KOPT-K1 (cell line): ENCODE results near the gene GALR3.

Source experiments
- H3K27ac ChIP-seq: fragments of 200-600 bp; sonication (generic); 2 replicates; pipeline ENCODE4 v1.5.1; 2016; ENCODE audit warnings: antibody characterized with exemption, mild to moderate bottlenecking, low read depth, low read length; ENCODE audit not compliant: poor library complexity, severe bottlenecking
- H3K36me3 ChIP-seq: fragments of 200-600 bp; sonication (generic); 2 replicates; pipeline ENCODE4 v1.5.1; 2017; ENCODE audit warnings: antibody characterized with exemption, mild to moderate bottlenecking, low read length, moderate library complexity; ENCODE audit not compliant: insufficient read depth
- H3K9me3 ChIP-seq: fragments of 200-600 bp; sonication (generic); 2 replicates; pipeline ENCODE4 v1.5.1; 2017; ENCODE audit warnings: antibody characterized with exemption, low read length, mild to moderate bottlenecking; ENCODE audit not compliant: insufficient read depth, poor library complexity, severe bottlenecking

Gene GALR3

GRCh38 chr22:37831472-37831871 lies 8.3 kb downstream of the GALR3 start:
- H3K9me3 ChIP-seq: no peaks in the 10 kb centered on the region
- H3K27ac ChIP-seq: no peak overlapping the region
- peaks cover 74% of the 10 kb centered on the region for H3K36me3 ChIP-seq

- Histone ChIP-seq H3K9me3 (no peaks in the 10 kb centered on the region), H3K27ac (no peak overlapping the region), H3K36me3 (peaks cover 81% of the 10 kb centered on the region)
These were observed 9.1 kb downstream of the GALR3 start for GRCh38 chr22:37832022-37832857.

- Histone ChIP-seq H3K36me3 (peaks cover 33% of the 10 kb centered on the region), H3K27ac (no peak overlapping the region), H3K9me3 (peaks cover 5% of the 10 kb centered on the region)
These were observed 19.0 kb downstream of the GALR3 start for GRCh38 chr22:37842015-37842793.

GRCh38 chr22:37843741-37844089 lies 20.5 kb downstream of the GALR3 start:
- Histone ChIP-seq H3K27ac (peak overlapping the region; percentile 70), H3K36me3 (peaks cover 19% of the 10 kb centered on the region), H3K9me3 (peaks cover 5% of the 10 kb centered on the region)

GRCh38 chr22:37844904-37845329 lies 21.7 kb downstream of the GALR3 start:
- Histone ChIP-seq H3K27ac (no peak overlapping the region), H3K36me3 (peaks cover 7% of the 10 kb centered on the region; the same call in 1 of the 2 replicates), H3K9me3 (peaks cover 5% of the 10 kb centered on the region)

GRCh38 chr22:37846433-37846832 lies 23.3 kb downstream of the GALR3 start:
- Histone ChIP-seq H3K27ac (no peak overlapping the region), H3K9me3 (peaks cover 5% of the 10 kb centered on the region), H3K36me3 (peaks cover 10% of the 10 kb centered on the region)

- H3K36me3 ChIP-seq: peaks cover 32% of the 10 kb centered on the region
- H3K9me3 ChIP-seq: peaks cover 5% of the 10 kb centered on the region
- peak overlapping the region; percentile 75 for H3K27ac ChIP-seq
These were observed 25.5 kb downstream of the GALR3 start for GRCh38 chr22:37848587-37849088.

GRCh38 chr22:37849089-37849751 lies 26.0 kb downstream of the GALR3 start, which contains the start of gene EIF3L:
Gene EIF3L (plus strand): TSS chr22:37849419. CDS start chr22:37849450, 31 bp downstream.
- Histone ChIP-seq H3K9me3 (peaks cover 5% of the 10 kb centered on the region), H3K36me3 (peaks cover 37% of the 10 kb centered on the region), H3K27ac (peak within 1 kb of the TSS; percentile 75)

- H3K36me3 ChIP-seq: peaks cover 53% of the 10 kb centered on the region
- H3K27ac ChIP-seq: no peak overlapping the region
- H3K9me3 ChIP-seq: no peaks in the 10 kb centered on the region
These were observed 27.6 kb downstream of the GALR3 start for GRCh38 chr22:37850801-37851200.

- no peak overlapping the region for H3K27ac ChIP-seq
- no peaks in the 10 kb centered on the region for H3K9me3 ChIP-seq
- H3K36me3 ChIP-seq: peaks cover 69% of the 10 kb centered on the region
These were observed 29.2 kb downstream of the GALR3 start for GRCh38 chr22:37852418-37852817.

- Histone ChIP-seq H3K27ac (no peak overlapping the region), H3K9me3 (no peaks in the 10 kb centered on the region), H3K36me3 (peaks cover 94% of the 10 kb centered on the region)
These were observed 31.8 kb downstream of the GALR3 start for GRCh38 chr22:37854946-37855345.

- H3K36me3 ChIP-seq: peaks cover 99% of the 10 kb centered on the region
- no peak overlapping the region for H3K27ac ChIP-seq
- H3K9me3 ChIP-seq: no peaks in the 10 kb centered on the region
These were observed 32.3 kb downstream of the GALR3 start for GRCh38 chr22:37855462-37855861.

- H3K36me3 ChIP-seq: peaks cover 99% of the 10 kb centered on the region
- H3K9me3 ChIP-seq: no peaks in the 10 kb centered on the region
- H3K27ac ChIP-seq: no peak overlapping the region
These were observed 37.7 kb downstream of the GALR3 start for GRCh38 chr22:37860796-37861421.

- no peak overlapping the region for H3K27ac ChIP-seq
- H3K9me3 ChIP-seq: no peaks in the 10 kb centered on the region
- peaks cover 99% of the 10 kb centered on the region for H3K36me3 ChIP-seq
These were observed 39.6 kb downstream of the GALR3 start for GRCh38 chr22:37862570-37863325.
